OCI-LY1 (cell line): ENCODE results near the gene MMS22L.

Source experiments
- H2AFZ ChIP-seq: fragments of 200-600 bp; sonication (generic), shearing (Covaris generic); 2 replicates; pipeline ENCODE4 v1.6.0; 2014; ENCODE audit warnings: antibody characterized with exemption, mild to moderate bottlenecking, low read length
- H3F3A ChIP-seq: fragments of 200-600 bp; sonication (generic), shearing (Covaris generic); 2 replicates; pipeline ENCODE4 v1.6.0; 2014; ENCODE audit warnings: mild to moderate bottlenecking, antibody characterized with exemption, low read length, moderate library complexity; ENCODE audit not compliant: insufficient read depth
- H3K27ac ChIP-seq: fragments of 200-600 bp; sonication (generic); 2 replicates; pipeline ENCODE4 v1.5.1; 2014; ENCODE audit warnings: low read length, mixed run types, mild to moderate bottlenecking, low read depth; ENCODE audit not compliant: poor library complexity, severe bottlenecking
- H3K27me3 ChIP-seq: fragments of 200-600 bp; sonication (generic); 2 replicates; pipeline ENCODE4 v1.6.0; 2014; ENCODE audit warnings: antibody characterized with exemption, mild to moderate bottlenecking, low read length, moderate library complexity; ENCODE audit not compliant: insufficient read depth
- H3K36me3 ChIP-seq: fragments of 200-600 bp; sonication (generic); 2 replicates; pipeline ENCODE4 v1.6.1; 2014; ENCODE audit warnings: mild to moderate bottlenecking, antibody characterized with exemption, low read length, moderate library complexity, mixed read lengths; ENCODE audit not compliant: insufficient read depth
- H3K4me1 ChIP-seq: fragments of 200-600 bp; sonication (generic); 2 replicates; pipeline ENCODE4 v1.5.1; 2014; ENCODE audit warnings: mild to moderate bottlenecking, low read length, moderate library complexity; ENCODE audit not compliant: insufficient read depth, severe bottlenecking
- H3K4me2 ChIP-seq: fragments of 200-600 bp; sonication (generic), shearing (Covaris generic); 2 replicates; pipeline ENCODE4 v1.6.1; 2014; ENCODE audit warnings: low read length
- H3K4me3 ChIP-seq: fragments of 200-600 bp; sonication (generic); 2 replicates; pipeline ENCODE4 v1.5.1; 2014; ENCODE audit warnings: low read length, low read depth, mild to moderate bottlenecking, mixed read lengths; ENCODE audit not compliant: poor library complexity, severe bottlenecking
- H3K79me2 ChIP-seq: fragments of 200-600 bp; shearing (Covaris generic); 2 replicates; pipeline ENCODE4 v1.6.1; 2016; ENCODE audit warnings: mixed run types, low read length, mixed read lengths; ENCODE audit not compliant: insufficient read depth
- H3K9ac ChIP-seq: fragments of 200-600 bp; sonication (generic), shearing (Covaris generic); 2 replicates; pipeline ENCODE4 v1.6.1; 2014; ENCODE audit warnings: mild to moderate bottlenecking, low read length, mixed read lengths
- H3K9me2 ChIP-seq: fragments of 200-600 bp; sonication (generic), shearing (Covaris generic); 2 replicates; pipeline ENCODE4 v1.6.1; 2014; ENCODE audit warnings: low read depth, mild to moderate bottlenecking, low read length, mixed read lengths
- H3K9me3 ChIP-seq: fragments of 200-600 bp; shearing (Covaris generic); 2 replicates; pipeline ENCODE4 v1.6.1; 2014; ENCODE audit warnings: low read length, mixed read lengths
- H4K20me1 ChIP-seq: fragments of 200-600 bp; sonication (generic), shearing (Covaris generic); 2 replicates; pipeline ENCODE4 v1.6.0; 2016; ENCODE audit warnings: mild to moderate bottlenecking, low read length; ENCODE audit not compliant: insufficient read depth
- EZH2 ChIP-seq: fragments of 200-600 bp; sonication (generic), shearing (Covaris generic); IDR thresholded peaks from 2 replicates; pipeline ENCODE4 v1.8.0; 2017; ENCODE audit warnings: borderline replicate concordance, mixed run types, mild to moderate bottlenecking, antibody characterized with exemption, low read length, moderate library complexity, mixed read lengths
- TF ChIP-seq, protein P1 (sequence below): fragments of 200-600 bp; sonication (generic), shearing (Covaris generic); IDR thresholded peaks from 2 replicates; pipeline ENCODE4 v1.5.1; 2017; ENCODE audit warnings: mild to moderate bottlenecking, antibody characterized with exemption, low read length, moderate library complexity, mixed read lengths

The MMS22L gene

DNA sequence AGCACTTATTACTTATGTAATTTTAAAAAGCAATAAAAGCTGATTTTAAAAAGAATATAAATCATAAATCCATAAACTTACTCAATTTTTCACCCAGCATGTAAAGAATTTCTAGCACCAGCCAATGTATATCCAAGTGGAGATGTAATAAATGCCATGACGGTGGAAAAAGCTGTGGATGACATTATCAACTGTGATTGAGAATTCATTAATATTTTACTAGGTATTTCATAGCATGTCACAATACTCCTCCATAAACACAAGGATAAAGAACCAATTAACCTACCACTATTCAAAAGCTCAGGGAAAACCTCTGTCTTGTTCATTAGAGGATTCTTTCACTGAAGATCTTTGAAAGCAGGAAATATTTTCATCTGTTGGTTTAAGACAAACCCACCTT, 13.2 kb downstream of the MMS22L start:
- Histone ChIP-seq H3K9me3 (peaks cover 6% of the 10 kb centered on the region), H3F3A (no peaks in the 10 kb centered on the region), H3K4me1 (no peaks in the 10 kb centered on the region), H3K4me2 (no peak overlapping the region), H4K20me1 (no peaks in the 10 kb centered on the region; the same call in 1 of the 2 replicates), H3K9ac (no peak overlapping the region), H3K27ac (no peak overlapping the region), H3K9me2 (no peaks in the 10 kb centered on the region), H3K4me3 (no peak overlapping the region), H3K36me3 (peaks cover 98% of the 10 kb centered on the region), H3K27me3 (no peaks in the 10 kb centered on the region), H2AFZ (no peak overlapping the region), H3K79me2 (0 out of 2 replicates have a peak, but pooled peaks cover 8% of the 10 kb centered on the region)
- TF ChIP-seq EZH2 = no peak
- TF ChIP-seq, protein P1, sequence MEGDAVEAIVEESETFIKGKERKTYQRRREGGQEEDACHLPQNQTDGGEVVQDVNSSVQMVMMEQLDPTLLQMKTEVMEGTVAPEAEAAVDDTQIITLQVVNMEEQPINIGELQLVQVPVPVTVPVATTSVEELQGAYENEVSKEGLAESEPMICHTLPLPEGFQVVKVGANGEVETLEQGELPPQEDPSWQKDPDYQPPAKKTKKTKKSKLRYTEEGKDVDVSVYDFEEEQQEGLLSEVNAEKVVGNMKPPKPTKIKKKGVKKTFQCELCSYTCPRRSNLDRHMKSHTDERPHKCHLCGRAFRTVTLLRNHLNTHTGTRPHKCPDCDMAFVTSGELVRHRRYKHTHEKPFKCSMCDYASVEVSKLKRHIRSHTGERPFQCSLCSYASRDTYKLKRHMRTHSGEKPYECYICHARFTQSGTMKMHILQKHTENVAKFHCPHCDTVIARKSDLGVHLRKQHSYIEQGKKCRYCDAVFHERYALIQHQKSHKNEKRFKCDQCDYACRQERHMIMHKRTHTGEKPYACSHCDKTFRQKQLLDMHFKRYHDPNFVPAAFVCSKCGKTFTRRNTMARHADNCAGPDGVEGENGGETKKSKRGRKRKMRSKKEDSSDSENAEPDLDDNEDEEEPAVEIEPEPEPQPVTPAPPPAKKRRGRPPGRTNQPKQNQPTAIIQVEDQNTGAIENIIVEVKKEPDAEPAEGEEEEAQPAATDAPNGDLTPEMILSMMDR = no peak

DNA sequence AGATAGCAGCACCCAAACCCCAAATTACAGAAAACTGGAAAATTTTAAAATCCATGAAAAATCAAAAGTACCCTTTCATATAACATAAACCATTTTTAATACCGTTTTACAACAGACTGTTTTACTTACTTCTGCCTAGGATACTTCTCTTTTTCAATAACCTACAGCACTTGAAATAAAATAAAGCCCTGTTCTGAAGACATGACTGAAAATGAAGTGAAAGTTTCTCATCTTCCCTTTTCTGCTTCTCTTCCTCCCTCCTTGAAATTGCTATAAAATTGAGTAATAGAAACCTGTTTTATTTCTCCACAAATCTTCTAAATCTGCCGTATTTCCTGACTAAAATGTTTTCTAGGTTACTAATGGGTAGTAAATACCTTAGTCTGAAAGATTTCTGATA, 20.3 kb downstream of the MMS22L start:
- Histone ChIP-seq H4K20me1 (no peaks in the 10 kb centered on the region), H3K27me3 (no peaks in the 10 kb centered on the region), H3K79me2 (no peaks in the 10 kb centered on the region), H3K27ac (no peak overlapping the region), H3K9me3 (peaks cover 6% of the 10 kb centered on the region), H2AFZ (no peak overlapping the region), H3K36me3 (peaks cover 93% of the 10 kb centered on the region), H3K9me2 (no peaks in the 10 kb centered on the region), H3K4me3 (no peak overlapping the region), H3K4me2 (no peak overlapping the region), H3K4me1 (no peaks in the 10 kb centered on the region), H3K9ac (no peak overlapping the region), H3F3A (no peaks in the 10 kb centered on the region)
- TF ChIP-seq, protein P1 = no peak
- TF ChIP-seq EZH2 = no peak

DNA sequence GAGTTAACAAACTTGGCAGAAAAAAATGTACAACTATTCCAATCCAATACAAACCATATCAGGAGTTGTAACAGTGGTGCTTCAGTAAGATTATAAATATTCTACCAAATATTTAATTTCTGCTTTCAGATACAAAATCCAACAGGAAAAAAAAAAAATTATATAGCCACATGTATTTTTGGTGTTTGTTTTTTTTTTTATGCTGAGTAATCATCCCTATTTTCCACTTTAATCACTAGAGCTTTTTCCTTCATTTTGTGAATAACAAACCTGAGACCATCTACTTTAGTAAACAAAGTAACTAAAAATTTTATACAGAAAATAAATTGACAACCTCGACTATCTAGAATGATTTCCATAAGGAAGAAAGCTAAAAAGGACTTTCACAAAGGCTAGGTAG, 36.2 kb downstream of the MMS22L start:
- H3K9me2 ChIP-seq = no peaks in the 10 kb centered on the region
- TF ChIP-seq, protein P1 = no peak
- TF ChIP-seq EZH2 = no peak
- H3K4me2 ChIP-seq = no peak overlapping the region
- H3K9me3 ChIP-seq = no peaks in the 10 kb centered on the region
- H3K36me3 ChIP-seq = peaks cover 43% of the 10 kb centered on the region
- no peaks in the 10 kb centered on the region for H3F3A ChIP-seq
- H3K4me3 ChIP-seq = no peak overlapping the region
- H4K20me1 ChIP-seq = no peaks in the 10 kb centered on the region
- H3K27ac ChIP-seq = no peak overlapping the region
- H3K79me2 ChIP-seq = no peaks in the 10 kb centered on the region
- H3K4me1 ChIP-seq = no peaks in the 10 kb centered on the region
- no peaks in the 10 kb centered on the region for H3K27me3 ChIP-seq
- H3K9ac ChIP-seq = no peak overlapping the region
- H2AFZ ChIP-seq = no peak overlapping the region
